ENCODE data around the gene FOXO3. TPM values are rescaled to one million over a fixed set of nuclear protein-coding genes. Genes with fewer than 3 reads are reported as not detected.

Gene FOXO3
- total RNA-seq, 1 donor from 2014 or later: 37.3 TPM

DNA sequence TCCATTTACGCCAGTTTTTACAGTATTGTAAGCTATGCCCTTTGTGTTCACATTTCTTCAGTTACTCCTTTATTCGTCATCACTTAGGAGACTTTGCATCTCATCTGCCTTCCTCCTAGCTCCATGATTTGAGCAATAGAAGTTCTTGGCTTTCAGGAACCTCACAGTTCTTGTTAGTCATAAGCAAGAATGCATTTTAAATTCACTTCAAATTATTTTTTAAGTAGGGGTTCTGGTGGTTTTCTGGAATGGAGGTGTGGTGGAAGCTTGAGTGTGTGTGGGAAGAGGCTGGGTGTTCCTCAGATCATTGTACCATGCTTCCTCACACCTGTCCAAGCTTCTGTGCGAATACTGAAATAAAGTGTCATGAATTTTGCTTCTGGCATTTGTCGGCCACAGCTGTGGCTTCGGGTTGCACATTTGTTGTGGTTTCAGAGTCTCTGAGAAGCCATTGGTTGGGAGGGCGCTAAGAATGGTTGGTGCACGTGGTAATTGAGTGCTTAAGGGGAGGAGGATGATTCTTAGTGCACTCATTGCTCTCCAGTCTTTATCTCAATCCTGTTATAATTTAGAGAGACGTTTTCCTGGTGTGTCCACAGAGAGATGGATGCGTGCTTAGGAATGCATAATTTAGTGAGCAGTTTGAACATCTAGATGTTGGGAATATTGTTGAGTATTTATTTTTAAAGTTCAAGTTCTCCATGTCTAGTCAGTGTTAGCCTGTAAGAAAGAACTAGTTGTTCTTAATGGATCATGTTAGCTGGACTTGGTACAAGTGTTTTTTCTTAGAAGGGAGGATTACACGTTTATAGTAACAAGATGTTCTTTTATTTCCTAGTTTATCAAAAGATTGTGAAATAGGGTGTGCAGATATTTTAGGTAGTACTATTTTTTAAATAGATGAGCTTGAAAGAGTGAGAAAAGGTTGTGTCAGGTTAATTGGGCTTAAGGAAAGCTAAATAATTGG, 31.9 kb downstream of the FOXO3 start:
- H3K9me3 ChIP-seq (ENCODE audit: insufficient read depth, low read depth, low read length): no peaks in the 10 kb centered on the region
- peaks cover 37% of the 10 kb centered on the region for H3K4me1 ChIP-seq (ENCODE audit: insufficient read depth, low read length)
- peak; percentile 97 for DNase-seq (ENCODE audit: low read depth)
- Mint-ChIP-seq H3K4me1 (ENCODE audit: low read depth, unreplicated experiment) (peaks cover 68% of the 10 kb centered on the region), H3K4me3 (ENCODE audit: unreplicated experiment) (no peak overlapping the region), H3K27me3 (ENCODE audit: low read depth, unreplicated experiment) (no peaks in the 10 kb centered on the region), H3K36me3 (ENCODE audit: low read depth, unreplicated experiment) (no peaks in the 10 kb centered on the region), H3K27ac (ENCODE audit: unreplicated experiment) (peak overlapping the region; percentile 60), H3K9me3 (ENCODE audit: unreplicated experiment) (no peaks in the 10 kb centered on the region)
- TF ChIP-seq CTCF (IDR thresholded peaks at IDR 0.05; ENCODE audit: insufficient read depth, low read depth, low read length) (no peak), EZH2 (IDR thresholded peaks at IDR 0.05; ENCODE audit: insufficient read depth, low read length) (no peak)
- peak overlapping the region; percentile 18 for H3K4me2 ChIP-seq (ENCODE audit: low read length)
- no peak overlapping the region for H2AFZ ChIP-seq (ENCODE audit: low read depth, low read length)
- H3K4me3 ChIP-seq (ENCODE audit: insufficient read depth, low read depth, low read length): no peak overlapping the region
- H3K36me3 ChIP-seq (ENCODE audit: insufficient read depth, low read length): no peaks in the 10 kb centered on the region
- no peak for FAIRE-seq
- H3K27ac ChIP-seq (ENCODE audit: low read depth, low read length): peak overlapping the region; percentile 4
- peaks cover 84% of the 10 kb centered on the region for H3K79me2 ChIP-seq (ENCODE audit: insufficient read depth, low read length)
- no peaks in the 10 kb centered on the region for H3K27me3 ChIP-seq (ENCODE audit: insufficient read depth, low read length)
- H4K20me1 ChIP-seq (ENCODE audit: insufficient read depth, low read length): peaks cover 75% of the 10 kb centered on the region
- no peak overlapping the region for H3K9ac ChIP-seq (ENCODE audit: low read length)

DNA sequence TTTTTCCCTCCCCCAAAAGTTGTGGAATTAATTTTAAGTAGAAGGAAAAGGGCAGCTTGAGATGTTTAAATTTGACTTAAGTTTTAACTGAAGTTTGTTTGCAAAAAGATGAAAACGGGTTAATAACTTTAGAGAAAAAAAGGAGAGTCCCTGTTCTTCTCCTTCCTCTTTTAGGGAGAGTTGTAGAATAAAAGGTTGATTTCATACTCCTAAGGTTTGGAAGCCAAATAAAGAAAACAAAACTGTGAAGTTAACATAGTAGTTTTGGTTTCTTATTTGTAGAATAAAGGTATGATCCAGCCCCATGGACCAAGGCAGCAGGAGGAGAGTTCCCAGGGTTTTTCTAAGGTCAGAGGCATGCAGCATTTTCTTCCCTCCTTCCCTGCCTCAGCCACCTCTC, 33.4 kb downstream of the FOXO3 start:
- Mint-ChIP-seq H3K9me3 (ENCODE audit: unreplicated experiment) (no peaks in the 10 kb centered on the region), H3K4me1 (ENCODE audit: low read depth, unreplicated experiment) (peaks cover 67% of the 10 kb centered on the region), H3K27me3 (ENCODE audit: low read depth, unreplicated experiment) (no peaks in the 10 kb centered on the region), H3K36me3 (ENCODE audit: low read depth, unreplicated experiment) (no peaks in the 10 kb centered on the region), H3K4me3 (ENCODE audit: unreplicated experiment) (no peak overlapping the region), H3K27ac (ENCODE audit: unreplicated experiment) (no peak overlapping the region)
- DNase-seq (ENCODE audit: low read depth) (no peak), FAIRE-seq (no peak)
- H2AFZ ChIP-seq (ENCODE audit: low read depth, low read length): no peak overlapping the region
- H3K27ac ChIP-seq (ENCODE audit: low read depth, low read length): no peak overlapping the region
- H3K9me3 ChIP-seq (ENCODE audit: insufficient read depth, low read depth, low read length): no peaks in the 10 kb centered on the region
- no peak for TF ChIP-seq EZH2 (IDR thresholded peaks at IDR 0.05; ENCODE audit: insufficient read depth, low read length)
- TF ChIP-seq CTCF (IDR thresholded peaks at IDR 0.05; ENCODE audit: insufficient read depth, low read depth, low read length): no peak
- no peaks in the 10 kb centered on the region for H3K36me3 ChIP-seq (ENCODE audit: insufficient read depth, low read length)
- H3K27me3 ChIP-seq (ENCODE audit: insufficient read depth, low read length): no peaks in the 10 kb centered on the region
- no peak overlapping the region for H3K4me2 ChIP-seq (ENCODE audit: low read length)
- H4K20me1 ChIP-seq (ENCODE audit: insufficient read depth, low read length): peaks cover 86% of the 10 kb centered on the region
- peaks cover 27% of the 10 kb centered on the region for H3K4me1 ChIP-seq (ENCODE audit: insufficient read depth, low read length)
- peaks cover 98% of the 10 kb centered on the region for H3K79me2 ChIP-seq (ENCODE audit: insufficient read depth, low read length)
- no peak overlapping the region for H3K9ac ChIP-seq (ENCODE audit: low read length)
- no peak overlapping the region for H3K4me3 ChIP-seq (ENCODE audit: insufficient read depth, low read depth, low read length)

GRCh38 chr6:108594640-108595039, 33.9 kb downstream of the FOXO3 start:
- no peak overlapping the region for H2AFZ ChIP-seq (ENCODE audit: low read depth, low read length)
- no peaks in the 10 kb centered on the region for H3K36me3 Mint-ChIP-seq (ENCODE audit: low read depth, unreplicated experiment)
- H3K79me2 ChIP-seq (ENCODE audit: insufficient read depth, low read length): peaks cover 98% of the 10 kb centered on the region
- no peak overlapping the region for H3K27ac ChIP-seq (ENCODE audit: low read depth, low read length)
- no peak overlapping the region for H3K4me3 ChIP-seq (ENCODE audit: insufficient read depth, low read depth, low read length)
- H3K27ac Mint-ChIP-seq (ENCODE audit: unreplicated experiment): no peak overlapping the region
- peaks cover 22% of the 10 kb centered on the region for H3K4me1 ChIP-seq (ENCODE audit: insufficient read depth, low read length)
- no peaks in the 10 kb centered on the region for H3K36me3 ChIP-seq (ENCODE audit: insufficient read depth, low read length)
- no peak overlapping the region for H3K4me2 ChIP-seq (ENCODE audit: low read length)
- no peak overlapping the region for H3K4me3 Mint-ChIP-seq (ENCODE audit: unreplicated experiment)
- no peaks in the 10 kb centered on the region for H3K27me3 Mint-ChIP-seq (ENCODE audit: low read depth, unreplicated experiment)
- H3K9me3 ChIP-seq (ENCODE audit: insufficient read depth, low read depth, low read length): no peaks in the 10 kb centered on the region
- DNase-seq (ENCODE audit: low read depth) (no peak), FAIRE-seq (no peak)
- no peaks in the 10 kb centered on the region for H3K27me3 ChIP-seq (ENCODE audit: insufficient read depth, low read length)
- H3K9ac ChIP-seq (ENCODE audit: low read length): no peak overlapping the region
- peaks cover 64% of the 10 kb centered on the region for H3K4me1 Mint-ChIP-seq (ENCODE audit: low read depth, unreplicated experiment)
- TF ChIP-seq EZH2 (IDR thresholded peaks at IDR 0.05; ENCODE audit: insufficient read depth, low read length) (no peak), CTCF (IDR thresholded peaks at IDR 0.05; ENCODE audit: insufficient read depth, low read depth, low read length) (no peak)
- H4K20me1 ChIP-seq (ENCODE audit: insufficient read depth, low read length): peaks cover 86% of the 10 kb centered on the region
- no peaks in the 10 kb centered on the region for H3K9me3 Mint-ChIP-seq (ENCODE audit: unreplicated experiment)
